ENCODE measurements around the gene TNS2.

Gene TNS2

GRCh38 chr12:53067993-53068770, 18.3 kb downstream of the TNS2 start:
- DNase-seq (ENCODE audit: low read depth in 3 of 3, low spot score in 1 of 3) = no peak

- DNase-seq (ENCODE audit: low read depth in 3 of 3, low spot score in 1 of 3) = no peak
Observed at GRCh38 chr12:53068811-53069585, 19.1 kb downstream of the TNS2 start.

GRCh38 chr12:53069621-53070410, 20.0 kb downstream of the TNS2 start:
- DNase-seq (ENCODE audit: low read depth in 3 of 3, low spot score in 1 of 3) = no peak

GRCh38 chr12:53070877-53071492, 21.1 kb downstream of the TNS2 start:
- no peak for DNase-seq (ENCODE audit: low read depth in 3 of 3, low spot score in 1 of 3)

GRCh38 chr12:53071591-53072551, 22.0 kb downstream of the TNS2 start:
- no peak for DNase-seq (ENCODE audit: low read depth in 3 of 3, low spot score in 1 of 3)

- no peak for DNase-seq (ENCODE audit: low read depth in 3 of 3, low spot score in 1 of 3)
Observed at GRCh38 chr12:53073881-53074280, 24.0 kb downstream of the TNS2 start.

GRCh38 chr12:53074283-53074998, 24.6 kb downstream of the TNS2 start:
- DNase-seq (ENCODE audit: low read depth in 3 of 3, low spot score in 1 of 3) = no peak

- no peak for DNase-seq (ENCODE audit: low read depth in 3 of 3, low spot score in 1 of 3)
Observed at GRCh38 chr12:53074999-53075370, 25.1 kb downstream of the TNS2 start.

- DNase-seq (ENCODE audit: low read depth in 3 of 3, low spot score in 1 of 3) = no peak
Observed at GRCh38 chr12:53076461-53076860, 26.6 kb downstream of the TNS2 start.

GRCh38 chr12:53077030-53077429, 27.2 kb downstream of the TNS2 start:
- DNase-seq (ENCODE audit: low read depth in 3 of 3, low spot score in 1 of 3) = no peak

GRCh38 chr12:53078425-53079225, 28.8 kb downstream of the TNS2 start:
- no peak for DNase-seq (ENCODE audit: low read depth in 3 of 3, low spot score in 1 of 3)

- peak; percentile 91 to 97 (median 93) for DNase-seq (ENCODE audit: low read depth in 3 of 3, low spot score in 1 of 3)
Observed at GRCh38 chr12:53079226-53080117, 29.6 kb downstream of the TNS2 start, which contains the start of gene SPRYD3. Gene SPRYD3 (minus strand): TSS chr12:53079390. CDS start chr12:53079333, 57 bp downstream.

- no peak for DNase-seq (ENCODE audit: low read depth in 3 of 3, low spot score in 1 of 3)
Observed at GRCh38 chr12:53082637-53083175, 32.8 kb downstream of the TNS2 start.

- DNase-seq (ENCODE audit: low read depth in 3 of 3, low spot score in 1 of 3) = no peak
Observed at GRCh38 chr12:53086361-53086760, 36.5 kb downstream of the TNS2 start.

GRCh38 chr12:53090105-53090504, 40.2 kb downstream of the TNS2 start:
- no peak for DNase-seq (ENCODE audit: low read depth in 3 of 3, low spot score in 1 of 3)

GRCh38 chr12:53090554-53090953, 40.7 kb downstream of the TNS2 start:
- DNase-seq (ENCODE audit: low read depth in 3 of 3, low spot score in 1 of 3) = no peak

- DNase-seq (ENCODE audit: low read depth in 3 of 3, low spot score in 1 of 3) = no peak
Observed at GRCh38 chr12:53091756-53092155, 41.9 kb downstream of the TNS2 start.

Data from stimulated activated CD4-positive, alpha-beta T cell treated with anti-CD3 and anti-CD28 coated beads, TNF-alpha, amount 100 ng/mL, for 1 hour (primary cell).